Parathyroid adenoma (tissue), 2 donors: ENCODE results near the gene TCF4.

Experiments
- H2AFZ ChIP-seq: fragments of 300-600 bp; sonication (generic); one replicate; pipeline ENCODE4 v1.7.0; 2017; ENCODE audit warnings: antibody characterized with exemption, mild to moderate bottlenecking
- H3K27ac ChIP-seq: fragments of 300-600 bp; sonication (generic); one replicate; pipeline ENCODE4 v1.7.0; 2017
- H3K27me3 ChIP-seq: fragments of 300-600 bp; sonication (generic); one replicate; pipeline ENCODE4 v1.7.0; 2017; ENCODE audit warnings: low read length; ENCODE audit not compliant: control insufficient read depth, insufficient read depth
- H3K36me3 ChIP-seq: fragments of 300-600 bp; sonication (generic); one replicate; pipeline ENCODE4 v1.7.0; 2017; ENCODE audit warnings: low read length; ENCODE audit not compliant: control insufficient read depth, insufficient read depth
- H3K4me1 ChIP-seq: fragments of 300-600 bp; sonication (generic); one replicate; pipeline ENCODE4 v1.7.0; 2017; ENCODE audit warnings: control low read depth
- H3K4me2 ChIP-seq: fragments of 300-600 bp; sonication (generic); one replicate; pipeline ENCODE4 v1.7.0; 2017; ENCODE audit warnings: low read length
- H3K4me3 ChIP-seq: fragments of 300-600 bp; sonication (generic); one replicate; pipeline ENCODE4 v1.7.0; 2017; ENCODE audit warnings: low read depth, low read length
- H3K79me2 ChIP-seq: fragments of 300-600 bp; sonication (generic); one replicate; pipeline ENCODE4 v1.7.0; 2017; ENCODE audit warnings: control low read depth
- H3K9ac ChIP-seq: fragments of 300-600 bp; sonication (generic); one replicate; pipeline ENCODE4 v1.7.0; 2017; ENCODE audit warnings: mild to moderate bottlenecking
- H3K9me3 ChIP-seq: fragments of 300-600 bp; sonication (generic); one replicate; pipeline ENCODE4 v1.7.0; 2017; ENCODE audit warnings: low read length; ENCODE audit not compliant: control insufficient read depth
- TF ChIP-seq, protein P1 (sequence below): fragments of 300-600 bp; sonication (generic); IDR thresholded peaks from one replicate; pipeline ENCODE4 v1.7.0; 2017; ENCODE audit warnings: antibody characterized with exemption, mild to moderate bottlenecking
- donor health status: primary hyperparathyroidism.

The TCF4 gene

DNA sequence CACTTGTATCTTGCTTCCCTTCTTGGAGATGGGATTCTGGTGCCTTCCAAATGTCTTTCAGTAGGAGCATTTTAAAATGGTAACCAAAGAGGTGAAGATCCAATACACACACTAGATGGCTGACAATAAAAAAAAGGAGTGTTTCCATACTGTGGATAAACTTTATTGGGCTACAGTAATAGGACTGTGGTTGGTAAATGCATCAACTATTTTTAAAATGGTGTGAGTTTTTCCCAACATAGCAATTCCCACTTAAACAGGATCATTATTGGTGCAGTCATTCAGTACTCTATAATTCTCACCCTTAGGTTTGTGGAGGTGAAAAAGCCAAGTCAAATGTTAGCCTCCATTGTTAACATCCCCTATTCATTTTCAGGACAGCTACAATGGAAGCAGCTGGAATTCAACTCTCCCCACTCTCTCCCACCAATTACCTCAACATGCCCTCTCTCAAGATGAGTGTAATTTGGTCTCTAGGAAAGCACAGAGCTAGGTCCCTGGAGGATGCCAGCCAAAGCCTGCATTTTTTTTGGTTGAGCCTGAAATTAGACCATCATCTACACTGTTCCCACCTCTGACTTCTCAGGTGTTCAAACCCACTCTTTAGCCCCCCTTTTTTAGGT is 273.3 kb downstream of the TCF4 start:
- TF ChIP-seq, protein P1, sequence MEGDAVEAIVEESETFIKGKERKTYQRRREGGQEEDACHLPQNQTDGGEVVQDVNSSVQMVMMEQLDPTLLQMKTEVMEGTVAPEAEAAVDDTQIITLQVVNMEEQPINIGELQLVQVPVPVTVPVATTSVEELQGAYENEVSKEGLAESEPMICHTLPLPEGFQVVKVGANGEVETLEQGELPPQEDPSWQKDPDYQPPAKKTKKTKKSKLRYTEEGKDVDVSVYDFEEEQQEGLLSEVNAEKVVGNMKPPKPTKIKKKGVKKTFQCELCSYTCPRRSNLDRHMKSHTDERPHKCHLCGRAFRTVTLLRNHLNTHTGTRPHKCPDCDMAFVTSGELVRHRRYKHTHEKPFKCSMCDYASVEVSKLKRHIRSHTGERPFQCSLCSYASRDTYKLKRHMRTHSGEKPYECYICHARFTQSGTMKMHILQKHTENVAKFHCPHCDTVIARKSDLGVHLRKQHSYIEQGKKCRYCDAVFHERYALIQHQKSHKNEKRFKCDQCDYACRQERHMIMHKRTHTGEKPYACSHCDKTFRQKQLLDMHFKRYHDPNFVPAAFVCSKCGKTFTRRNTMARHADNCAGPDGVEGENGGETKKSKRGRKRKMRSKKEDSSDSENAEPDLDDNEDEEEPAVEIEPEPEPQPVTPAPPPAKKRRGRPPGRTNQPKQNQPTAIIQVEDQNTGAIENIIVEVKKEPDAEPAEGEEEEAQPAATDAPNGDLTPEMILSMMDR: no peak
- Histone ChIP-seq H3K79me2 (no peaks in the 10 kb centered on the region), H3K4me3 (no peak overlapping the region), H3K9ac (no peak overlapping the region), H3K4me1 (no peaks in the 10 kb centered on the region), H2AFZ (no peak overlapping the region), H3K27ac (no peak overlapping the region), H3K27me3 (no peaks in the 10 kb centered on the region), H3K4me2 (no peak overlapping the region), H3K9me3 (no peaks in the 10 kb centered on the region), H3K36me3 (no peaks in the 10 kb centered on the region)

GRCh38 chr18:55314031-55314430 is 274.0 kb downstream of the TCF4 start:
- Histone ChIP-seq H3K9ac (no peak overlapping the region), H3K27me3 (no peaks in the 10 kb centered on the region), H3K4me3 (no peak overlapping the region), H2AFZ (no peak overlapping the region), H3K79me2 (no peaks in the 10 kb centered on the region), H3K9me3 (no peaks in the 10 kb centered on the region), H3K27ac (no peak overlapping the region), H3K4me1 (no peaks in the 10 kb centered on the region), H3K36me3 (no peaks in the 10 kb centered on the region), H3K4me2 (no peak overlapping the region)
- TF ChIP-seq, protein P1: no peak

DNA sequence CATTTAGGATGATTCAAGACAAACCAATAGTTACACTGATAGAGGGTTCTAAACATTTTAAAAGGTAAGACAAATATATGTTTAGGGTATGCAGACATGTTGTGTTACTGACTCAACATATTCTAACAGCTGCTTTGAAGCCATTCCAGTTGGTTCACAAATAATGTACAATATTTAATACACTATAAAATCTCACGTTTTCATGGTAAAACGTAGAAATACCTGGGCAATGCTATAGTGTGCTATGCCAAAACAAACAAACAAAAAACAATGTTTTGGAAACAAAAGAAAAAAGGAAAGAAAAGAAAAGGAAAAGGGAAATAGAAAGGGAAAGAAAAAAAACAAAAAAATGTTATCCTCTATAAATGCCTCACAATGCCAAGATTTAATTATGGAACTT is 277.1 kb downstream of the TCF4 start:
- no peaks in the 10 kb centered on the region for H3K36me3 ChIP-seq
- TF ChIP-seq, protein P1: no peak
- H3K9ac ChIP-seq: no peak overlapping the region
- H3K4me2 ChIP-seq: no peak overlapping the region
- H3K4me1 ChIP-seq: no peaks in the 10 kb centered on the region
- no peaks in the 10 kb centered on the region for H3K27me3 ChIP-seq
- H3K79me2 ChIP-seq: peaks cover 4% of the 10 kb centered on the region
- H3K9me3 ChIP-seq: no peaks in the 10 kb centered on the region
- no peak overlapping the region for H3K27ac ChIP-seq
- no peak overlapping the region for H2AFZ ChIP-seq
- no peak overlapping the region for H3K4me3 ChIP-seq

DNA sequence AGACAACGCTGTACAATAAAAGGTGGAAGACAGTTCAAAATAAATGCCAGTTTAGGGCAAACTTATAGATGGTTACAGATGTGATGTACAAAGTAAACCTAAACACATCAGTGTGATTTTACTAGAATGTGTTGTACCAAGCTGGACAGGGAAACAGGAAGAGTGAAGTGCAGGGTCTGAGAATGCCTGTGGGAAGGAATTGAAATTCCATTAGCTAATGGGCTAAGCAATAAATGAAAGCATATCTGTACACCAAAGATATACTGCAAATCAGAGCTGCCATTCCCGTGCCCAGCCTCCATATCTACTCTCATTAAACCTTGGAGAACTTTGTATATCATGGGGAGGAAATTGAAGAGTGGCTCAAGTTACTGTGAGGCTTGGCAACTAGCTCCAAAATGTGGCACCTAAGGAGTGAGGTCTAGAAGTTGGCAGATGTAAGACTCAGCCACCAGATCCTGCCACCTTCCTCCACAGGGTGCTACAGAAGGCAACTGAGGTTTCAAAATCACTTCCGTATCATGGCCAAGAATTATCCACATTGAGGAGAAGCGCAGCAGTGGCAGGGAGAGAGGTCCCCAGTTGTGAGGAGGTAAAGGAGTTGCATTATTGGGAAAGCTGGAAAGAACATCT is 277.8 kb downstream of the TCF4 start:
- Histone ChIP-seq H2AFZ (no peak overlapping the region), H3K27ac (no peak overlapping the region), H3K9ac (no peak overlapping the region), H3K4me3 (no peak overlapping the region), H3K4me2 (no peak overlapping the region), H3K9me3 (no peaks in the 10 kb centered on the region), H3K79me2 (peaks cover 4% of the 10 kb centered on the region), H3K4me1 (no peaks in the 10 kb centered on the region), H3K36me3 (no peaks in the 10 kb centered on the region), H3K27me3 (no peaks in the 10 kb centered on the region)
- TF ChIP-seq, protein P1: no peak

DNA sequence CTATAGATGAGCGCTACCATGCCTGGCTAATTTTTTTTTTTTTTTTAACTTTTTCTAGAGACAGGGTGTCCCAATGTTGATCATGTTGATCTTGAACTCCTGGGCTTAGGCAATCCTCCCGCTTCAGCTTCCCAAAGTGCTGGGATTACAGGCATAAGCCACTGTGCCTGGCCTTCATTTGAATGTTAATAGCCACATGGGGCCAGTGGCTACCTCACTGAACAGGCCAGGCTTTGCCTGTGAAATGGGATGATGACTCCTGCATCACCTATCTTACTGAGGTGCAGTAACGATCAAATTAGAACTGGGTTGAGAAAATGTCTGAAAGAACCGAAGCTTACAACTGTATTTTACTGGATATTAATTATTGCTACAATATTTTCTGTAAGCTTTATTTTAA is 278.7 kb downstream of the TCF4 start:
- no peak overlapping the region for H3K4me2 ChIP-seq
- peaks cover 4% of the 10 kb centered on the region for H3K79me2 ChIP-seq
- H3K9me3 ChIP-seq: no peaks in the 10 kb centered on the region
- no peak overlapping the region for H3K27ac ChIP-seq
- H3K4me3 ChIP-seq: no peak overlapping the region
- no peaks in the 10 kb centered on the region for H3K36me3 ChIP-seq
- no peaks in the 10 kb centered on the region for H3K4me1 ChIP-seq
- no peaks in the 10 kb centered on the region for H3K27me3 ChIP-seq
- no peak overlapping the region for H2AFZ ChIP-seq
- no peak overlapping the region for H3K9ac ChIP-seq
- TF ChIP-seq, protein P1: no peak
